Subcutaneous abdominal adipose tissue (tissue), 5 donors: Measurements from ENCODE around the gene USP34.
"Not testable (repeated sequence)": the region's sequence is repeated elsewhere in the genome, so short reads cannot be mapped to it uniquely, and the experiment has no call there.

Experiments used
- H3K27ac ChIP-seq: one replicate; pipeline ENCODE4 v1.7.0; 2013; ENCODE audit warnings: low read depth, mild to moderate bottlenecking, inconsistent platforms, low read length, moderate library complexity
- H3K27me3 ChIP-seq, 5 donors: one replicate each; pipeline ENCODE4 v1.7.0; 2013; ENCODE audit warnings: low read length in 5 of 5, inconsistent platforms in 1 of 5; ENCODE audit not compliant: control insufficient read depth in 5 of 5, insufficient read depth in 4 of 5
- H3K36me3 ChIP-seq, 5 donors: one replicate each; pipeline ENCODE4 v1.7.0; 2013; ENCODE audit warnings: low read length in 5 of 5; ENCODE audit not compliant: control insufficient read depth in 5 of 5, insufficient read depth in 5 of 5
- H3K4me1 ChIP-seq, 5 donors: one replicate each; pipeline ENCODE4 v1.7.0; 2013; ENCODE audit warnings: low read length in 5 of 5, mild to moderate bottlenecking in 3 of 5, moderate library complexity in 1 of 5; ENCODE audit not compliant: control insufficient read depth in 5 of 5, insufficient read depth in 5 of 5
- H3K4me3 ChIP-seq, 5 donors: one replicate each; pipeline ENCODE4 v1.7.0; 2013; ENCODE audit warnings: low read length in 5 of 5, low read depth in 1 of 5
- H3K9ac ChIP-seq, 5 donors: one replicate each; pipeline ENCODE4 v1.7.0; 2013; ENCODE audit warnings: low read length in 5 of 5, mild to moderate bottlenecking in 4 of 5, moderate library complexity in 3 of 5
- H3K9me3 ChIP-seq, 5 donors: one replicate each; pipeline ENCODE4 v1.7.0; 2013; ENCODE audit warnings: low read length in 5 of 5; ENCODE audit not compliant: control insufficient read depth in 5 of 5
- donor health status: healthy.
- donor health status: healthy.
- donor health status: healthy.
- donor health status: healthy.
- donor health status: healthy.

The USP34 gene

GRCh38 chr2:61214171-61214570 lies 256.7 kb downstream of the USP34 start:
- no peak overlapping the region for H3K4me3 ChIP-seq
- peaks cover 0 to 7% (median 0%) of the 10 kb centered on the region in 5 donors for H3K4me1 ChIP-seq
- H3K27ac ChIP-seq: no peak overlapping the region
- H3K36me3 ChIP-seq: peaks cover 16 to 38% (median 23%) of the 10 kb centered on the region in 5 donors
- no peaks in the 10 kb centered on the region for H3K27me3 ChIP-seq
- no peaks in the 10 kb centered on the region for H3K9me3 ChIP-seq
- no peak overlapping the region for H3K9ac ChIP-seq

- H3K4me3 ChIP-seq: no peak overlapping the region
- peaks cover 0 to 7% (median 0%) of the 10 kb centered on the region in 5 donors for H3K4me1 ChIP-seq
- peak overlapping the region; percentile 54 for H3K27ac ChIP-seq
- no peaks in the 10 kb centered on the region for H3K9me3 ChIP-seq
- no peaks in the 10 kb centered on the region for H3K27me3 ChIP-seq
- H3K36me3 ChIP-seq: peaks cover 34 to 55% (median 47%) of the 10 kb centered on the region in 5 donors
- no peak overlapping the region for H3K9ac ChIP-seq
Measured at GRCh38 chr2:61210332-61210981, 260.4 kb downstream of the USP34 start.

GRCh38 chr2:61205132-61205531 lies 265.8 kb downstream of the USP34 start:
- Histone ChIP-seq H3K36me3 (peaks cover 46 to 72% (median 63%) of the 10 kb centered on the region in 5 donors), H3K9ac (no peak overlapping the region), H3K9me3 (no peaks in the 10 kb centered on the region), H3K27me3 (no peaks in the 10 kb centered on the region), H3K27ac (no peak overlapping the region), H3K4me3 (no peak overlapping the region), H3K4me1 (peaks cover 0 to 2% (median 0%) of the 10 kb centered on the region in 5 donors)

GRCh38 chr2:61196671-61197070 lies 274.2 kb downstream of the USP34 start:
- no peaks in the 10 kb centered on the region for H3K27me3 ChIP-seq
- no peak overlapping the region for H3K4me3 ChIP-seq
- no peak overlapping the region for H3K9ac ChIP-seq
- no peak overlapping the region for H3K27ac ChIP-seq
- no peaks in the 10 kb centered on the region for H3K9me3 ChIP-seq
- H3K36me3 ChIP-seq: peaks cover 0 to 37% (median 20%) of the 10 kb centered on the region in 5 donors
- H3K4me1 ChIP-seq: peaks cover 0 to 11% (median 7%) of the 10 kb centered on the region in 5 donors

GRCh38 chr2:61194646-61195045 lies 276.2 kb downstream of the USP34 start:
- not testable (repeated sequence) for H3K27me3 ChIP-seq, H3K9me3 ChIP-seq, H3K4me3 ChIP-seq, H3K9ac ChIP-seq
- H3K4me1 ChIP-seq: peaks cover 0 to 11% (median 7%) of the 10 kb centered on the region in 5 donors
- peak overlapping the region; percentile 3 for H3K27ac ChIP-seq
- H3K36me3 ChIP-seq: peaks cover 10 to 41% (median 23%) of the 10 kb centered on the region in 5 donors

GRCh38 chr2:61193670-61194561 lies 277.0 kb downstream of the USP34 start:
- Histone ChIP-seq H3K27me3 (no peaks in the 10 kb centered on the region), H3K9ac (no peak overlapping the region), H3K36me3 (peaks cover 13 to 45% (median 28%) of the 10 kb centered on the region in 5 donors), H3K4me1 (peaks cover 0 to 11% (median 7%) of the 10 kb centered on the region in 5 donors), H3K9me3 (no peaks in the 10 kb centered on the region), H3K27ac (peak overlapping the region; percentile 3), H3K4me3 (no peak overlapping the region)

- H3K9ac ChIP-seq: no peak overlapping the region
- no peak overlapping the region for H3K27ac ChIP-seq
- peaks cover 0 to 6% (median 5%) of the 10 kb centered on the region in 5 donors for H3K4me1 ChIP-seq
- H3K4me3 ChIP-seq: no peak overlapping the region
- no peaks in the 10 kb centered on the region for H3K9me3 ChIP-seq
- H3K27me3 ChIP-seq: no peaks in the 10 kb centered on the region
- H3K36me3 ChIP-seq: peaks cover 65 to 89% (median 83%) of the 10 kb centered on the region in 5 donors
Measured at GRCh38 chr2:61187085-61187484, 283.8 kb downstream of the USP34 start.

- Histone ChIP-seq H3K27ac (no peak overlapping the region), H3K27me3 (no peaks in the 10 kb centered on the region), H3K36me3 (peaks cover 62 to 95% (median 87%) of the 10 kb centered on the region in 5 donors), H3K4me3 (no peak overlapping the region), H3K9me3 (no peaks in the 10 kb centered on the region), H3K9ac (peak overlapping the region in 1 of 5 donors; percentile 40), H3K4me1 (peaks cover 6 to 25% (median 24%) of the 10 kb centered on the region in 5 donors)
Measured at GRCh38 chr2:61185231-61185728, 285.6 kb downstream of the USP34 start.

GRCh38 chr2:61184263-61184662 lies 286.6 kb downstream of the USP34 start:
- Histone ChIP-seq H3K9me3 (no peaks in the 10 kb centered on the region), H3K4me3 (no peak overlapping the region), H3K4me1 (peaks cover 9 to 35% (median 34%) of the 10 kb centered on the region in 5 donors), H3K27me3 (no peaks in the 10 kb centered on the region), H3K27ac (no peak overlapping the region), H3K36me3 (peaks cover 54 to 90% (median 79%) of the 10 kb centered on the region in 5 donors), H3K9ac (no peak overlapping the region)

GRCh38 chr2:61183795-61184194 lies 287.1 kb downstream of the USP34 start:
- Histone ChIP-seq H3K9me3 (no peaks in the 10 kb centered on the region), H3K4me1 (peaks cover 11 to 39% (median 38%) of the 10 kb centered on the region in 5 donors), H3K9ac (no peak overlapping the region), H3K36me3 (peaks cover 51 to 90% (median 80%) of the 10 kb centered on the region in 5 donors), H3K4me3 (no peak overlapping the region), H3K27me3 (no peaks in the 10 kb centered on the region), H3K27ac (no peak overlapping the region)
